Right lobe of liver (tissue), 4 donors: ENCODE data around the gene DDIT4.
A peak's percentile ranks its signal among the peaks of the same experiment; 100 is the strongest.

ENCODE experiments used
- CTCF ChIP-seq, 4 donors: fragments of 200-600 bp in 3 of 4; fragments of 450-650 bp in 1 of 4; IDR thresholded peaks; one replicate each; pipeline versions ENCODE4 v1.5.1 to v1.8.0; 2016 to 2022; ENCODE audit warnings: antibody characterized with exemption in 4 of 4, mild to moderate bottlenecking in 2 of 4
- POLR2A ChIP-seq: fragments of 450-650 bp; IDR thresholded peaks from one replicate; pipeline ENCODE4 v1.6.1; 2017; ENCODE audit warnings: antibody characterized with exemption, mild to moderate bottlenecking
- donor health status: DM: no; HTN: no; CAD: no.
- donor health status: DM: no; HTN: no; CAD: no.
- donor health status: DM: no; HTN: yes; CAD: no.

GRCh38 chr10:72274730-72275350, 1.1 kb downstream of the DDIT4 start:
- TF ChIP-seq POLR2A (no peak), CTCF (IDR thresholded peaks at IDR 0.05) (peak; percentile 45 to 72 (median 62))
